ENCODE data around the gene RAET1E.
"Not testable (repeated sequence)": the region's sequence is repeated elsewhere in the genome, so short reads cannot be mapped to it uniquely, and the experiment has no call there.

RAET1E gene

GRCh38 chr6:149940672-149940982 is 42.7 kb upstream of the RAET1E start:
- H3K4me3 ChIP-seq (ENCODE audit: low read depth, low read length) = no peak overlapping the region
- H3K27ac ChIP-seq = no peak overlapping the region
- H3K36me3 ChIP-seq = no peaks in the 10 kb centered on the region
- TF ChIP-seq, protein P1, sequence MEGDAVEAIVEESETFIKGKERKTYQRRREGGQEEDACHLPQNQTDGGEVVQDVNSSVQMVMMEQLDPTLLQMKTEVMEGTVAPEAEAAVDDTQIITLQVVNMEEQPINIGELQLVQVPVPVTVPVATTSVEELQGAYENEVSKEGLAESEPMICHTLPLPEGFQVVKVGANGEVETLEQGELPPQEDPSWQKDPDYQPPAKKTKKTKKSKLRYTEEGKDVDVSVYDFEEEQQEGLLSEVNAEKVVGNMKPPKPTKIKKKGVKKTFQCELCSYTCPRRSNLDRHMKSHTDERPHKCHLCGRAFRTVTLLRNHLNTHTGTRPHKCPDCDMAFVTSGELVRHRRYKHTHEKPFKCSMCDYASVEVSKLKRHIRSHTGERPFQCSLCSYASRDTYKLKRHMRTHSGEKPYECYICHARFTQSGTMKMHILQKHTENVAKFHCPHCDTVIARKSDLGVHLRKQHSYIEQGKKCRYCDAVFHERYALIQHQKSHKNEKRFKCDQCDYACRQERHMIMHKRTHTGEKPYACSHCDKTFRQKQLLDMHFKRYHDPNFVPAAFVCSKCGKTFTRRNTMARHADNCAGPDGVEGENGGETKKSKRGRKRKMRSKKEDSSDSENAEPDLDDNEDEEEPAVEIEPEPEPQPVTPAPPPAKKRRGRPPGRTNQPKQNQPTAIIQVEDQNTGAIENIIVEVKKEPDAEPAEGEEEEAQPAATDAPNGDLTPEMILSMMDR (IDR thresholded peaks at IDR 0.05; ENCODE audit: low read depth, low read length) = no peak
- H3K9me3 ChIP-seq (ENCODE audit: severe bottlenecking) = no peaks in the 10 kb centered on the region
- H3K27me3 ChIP-seq (ENCODE audit: insufficient read depth, low read depth, severe bottlenecking) = peaks cover 56% of the 10 kb centered on the region
- DNase-seq = no peak

DNA sequence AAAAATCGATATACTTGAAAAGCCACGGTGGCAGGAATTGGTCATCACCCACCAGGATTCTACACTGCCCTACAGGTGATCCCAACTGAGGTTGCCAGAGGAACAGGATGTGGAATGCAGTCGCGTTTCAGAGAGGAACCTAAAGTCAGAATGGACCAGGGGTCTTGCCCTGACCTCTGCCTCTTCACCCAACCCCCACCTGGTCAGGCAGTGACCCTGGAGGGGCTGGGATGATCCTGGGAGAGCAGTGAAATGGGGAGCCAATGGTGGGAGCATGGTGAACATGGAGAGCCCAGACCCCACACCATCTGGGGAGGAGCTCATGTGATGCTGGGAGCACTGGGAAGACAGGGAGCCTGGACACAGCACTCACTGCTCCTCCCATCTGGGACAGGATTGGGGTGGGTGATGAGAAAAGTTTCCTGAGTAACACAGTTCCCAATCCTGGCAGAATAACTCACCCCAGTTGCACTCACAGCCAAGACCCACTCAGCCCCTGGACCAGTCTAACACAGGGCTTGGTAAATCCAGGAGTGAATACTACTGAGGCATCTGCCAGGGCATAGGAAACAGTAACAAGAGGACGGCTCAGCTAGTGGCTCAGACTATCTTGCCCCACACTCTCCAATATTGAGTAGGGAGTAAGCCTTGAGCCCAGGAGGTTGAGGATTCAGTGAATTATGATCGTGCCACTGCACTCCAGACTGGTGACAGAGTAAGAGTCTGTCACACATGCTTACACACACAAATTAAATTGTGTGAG is 42.2 kb upstream of the RAET1E start:
- peaks cover 61% of the 10 kb centered on the region for H3K27me3 ChIP-seq (ENCODE audit: insufficient read depth, low read depth, severe bottlenecking)
- H3K36me3 ChIP-seq = no peaks in the 10 kb centered on the region
- no peak for DNase-seq
- no peak overlapping the region for H3K27ac ChIP-seq
- H3K4me3 ChIP-seq (ENCODE audit: low read depth, low read length) = no peak overlapping the region
- no peaks in the 10 kb centered on the region for H3K9me3 ChIP-seq (ENCODE audit: severe bottlenecking)
- TF ChIP-seq, protein P1 (IDR thresholded peaks at IDR 0.05; ENCODE audit: low read depth, low read length) = no peak

GRCh38 chr6:149939356-149939648 is 41.4 kb upstream of the RAET1E start:
- Histone ChIP-seq H3K4me3 (ENCODE audit: low read depth, low read length) (no peak overlapping the region), H3K27ac (no peak overlapping the region), H3K36me3 (no peaks in the 10 kb centered on the region), H3K27me3 (ENCODE audit: insufficient read depth, low read depth, severe bottlenecking) (peaks cover 66% of the 10 kb centered on the region), H3K9me3 (ENCODE audit: severe bottlenecking) (no peaks in the 10 kb centered on the region)
- no peak for DNase-seq
- TF ChIP-seq, protein P1 (IDR thresholded peaks at IDR 0.05; ENCODE audit: low read depth, low read length) = no peak

DNA sequence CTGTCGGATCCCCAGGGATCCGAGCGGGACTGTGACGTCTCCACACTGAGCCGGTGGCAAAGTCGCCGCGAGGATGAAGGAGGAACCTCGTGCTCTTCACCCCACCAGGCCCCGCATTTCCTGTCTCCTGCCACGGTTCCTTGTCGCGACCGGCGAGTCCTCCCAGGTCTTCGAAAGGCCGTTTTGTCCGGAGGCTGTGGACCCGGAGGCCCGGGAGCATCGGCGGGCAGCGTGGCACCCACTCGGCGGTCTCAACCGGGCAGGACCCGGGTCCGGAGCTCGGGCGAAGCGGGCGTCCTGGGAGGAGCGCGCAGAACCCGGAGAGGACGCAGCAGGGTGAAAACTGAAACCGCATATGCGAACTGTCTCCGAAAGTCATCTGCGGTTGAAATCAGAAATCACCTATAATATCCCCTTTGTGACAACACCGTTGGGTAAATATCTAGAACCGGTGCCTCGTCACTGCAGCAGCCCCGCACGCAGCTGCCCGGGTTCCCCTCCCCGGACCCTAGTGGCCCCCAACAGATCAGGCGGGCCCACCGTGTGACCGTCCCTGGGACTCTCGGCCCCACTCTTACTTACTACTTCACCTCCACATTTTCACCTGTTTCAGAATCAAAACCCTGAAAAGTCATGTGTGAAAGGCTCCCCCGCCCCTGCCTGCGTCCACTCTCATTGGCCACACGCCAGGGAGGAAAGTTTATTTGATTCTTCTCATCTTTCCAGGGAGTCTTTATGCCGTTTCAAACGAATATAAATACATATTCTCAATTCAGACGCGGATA is 40.9 kb upstream of the RAET1E start:
- peak overlapping the region; percentile 36 for H3K4me3 ChIP-seq (ENCODE audit: low read depth, low read length)
- no peaks in the 10 kb centered on the region for H3K36me3 ChIP-seq
- TF ChIP-seq, protein P1 (IDR thresholded peaks at IDR 0.05; ENCODE audit: low read depth, low read length) = no peak
- no peak for DNase-seq
- no peaks in the 10 kb centered on the region for H3K9me3 ChIP-seq (ENCODE audit: severe bottlenecking)
- peaks cover 70% of the 10 kb centered on the region for H3K27me3 ChIP-seq (ENCODE audit: insufficient read depth, low read depth, severe bottlenecking)
- no peak overlapping the region for H3K27ac ChIP-seq

DNA sequence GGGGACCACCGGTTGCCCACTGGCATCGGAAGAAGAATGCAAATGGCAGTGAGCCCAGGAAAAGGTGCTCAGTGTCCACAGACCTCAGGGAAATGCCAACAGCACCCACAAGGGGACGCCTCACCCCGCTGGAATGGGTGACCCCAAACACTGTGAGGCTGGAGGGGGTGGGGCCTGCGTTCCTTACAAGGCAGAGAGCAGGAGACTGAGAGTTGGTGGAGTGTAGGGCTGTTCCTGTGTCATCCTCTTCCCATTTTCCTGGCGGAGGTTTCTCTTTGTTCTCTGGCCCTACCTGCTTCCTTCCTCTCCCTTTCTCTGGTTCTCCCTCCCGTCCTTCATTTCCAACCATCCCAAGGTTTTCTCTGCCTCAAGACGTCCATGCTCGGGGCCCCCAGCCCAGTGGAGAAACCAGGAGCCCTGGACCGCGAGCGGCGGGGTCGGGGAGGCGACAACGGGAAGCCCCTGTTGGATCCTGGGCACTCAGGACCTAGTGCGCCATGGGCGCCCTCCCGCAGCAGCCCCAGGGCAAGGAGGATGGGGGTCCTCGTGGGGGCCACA is 40.2 kb upstream of the RAET1E start:
- H3K27me3 ChIP-seq (ENCODE audit: insufficient read depth, low read depth, severe bottlenecking) = peaks cover 76% of the 10 kb centered on the region
- H3K4me3 ChIP-seq (ENCODE audit: low read depth, low read length) = peak overlapping the region; percentile 36
- not testable (repeated sequence) for DNase-seq; H3K9me3 ChIP-seq (ENCODE audit: severe bottlenecking); H3K36me3 ChIP-seq; H3K27ac ChIP-seq

GRCh38 chr6:149936743-149937142 is 38.8 kb upstream of the RAET1E start:
- Histone ChIP-seq H3K36me3 (no peaks in the 10 kb centered on the region), H3K27ac (no peak overlapping the region), H3K4me3 (ENCODE audit: low read depth, low read length) (no peak overlapping the region), H3K9me3 (ENCODE audit: severe bottlenecking) (no peaks in the 10 kb centered on the region), H3K27me3 (ENCODE audit: insufficient read depth, low read depth, severe bottlenecking) (peaks cover 84% of the 10 kb centered on the region)
- TF ChIP-seq, protein P1 (IDR thresholded peaks at IDR 0.05; ENCODE audit: low read depth, low read length) = no peak
- DNase-seq = no peak

Measured in WERI-Rb-1 (cell line).